OCI-LY1 (cell line): ENCODE data around the gene LHX5.

Experiments used
- H2AFZ ChIP-seq: fragments of 200-600 bp; sonication (generic), shearing (Covaris generic); 2 replicates; pipeline ENCODE4 v1.6.0; 2014; ENCODE audit warnings: antibody characterized with exemption, mild to moderate bottlenecking, low read length
- H3F3A ChIP-seq: fragments of 200-600 bp; sonication (generic), shearing (Covaris generic); 2 replicates; pipeline ENCODE4 v1.6.0; 2014; ENCODE audit warnings: mild to moderate bottlenecking, antibody characterized with exemption, low read length, moderate library complexity; ENCODE audit not compliant: insufficient read depth
- H3K27ac ChIP-seq: fragments of 200-600 bp; sonication (generic); 2 replicates; pipeline ENCODE4 v1.5.1; 2014; ENCODE audit warnings: low read length, mixed run types, mild to moderate bottlenecking, low read depth; ENCODE audit not compliant: poor library complexity, severe bottlenecking
- H3K27me3 ChIP-seq: fragments of 200-600 bp; sonication (generic); 2 replicates; pipeline ENCODE4 v1.6.0; 2014; ENCODE audit warnings: antibody characterized with exemption, mild to moderate bottlenecking, low read length, moderate library complexity; ENCODE audit not compliant: insufficient read depth
- H3K36me3 ChIP-seq: fragments of 200-600 bp; sonication (generic); 2 replicates; pipeline ENCODE4 v1.6.1; 2014; ENCODE audit warnings: mild to moderate bottlenecking, antibody characterized with exemption, low read length, moderate library complexity, mixed read lengths; ENCODE audit not compliant: insufficient read depth
- H3K4me1 ChIP-seq: fragments of 200-600 bp; sonication (generic); 2 replicates; pipeline ENCODE4 v1.5.1; 2014; ENCODE audit warnings: mild to moderate bottlenecking, low read length, moderate library complexity; ENCODE audit not compliant: insufficient read depth, severe bottlenecking
- H3K4me2 ChIP-seq: fragments of 200-600 bp; sonication (generic), shearing (Covaris generic); 2 replicates; pipeline ENCODE4 v1.6.1; 2014; ENCODE audit warnings: low read length
- H3K4me3 ChIP-seq: fragments of 200-600 bp; sonication (generic); 2 replicates; pipeline ENCODE4 v1.5.1; 2014; ENCODE audit warnings: low read length, low read depth, mild to moderate bottlenecking, mixed read lengths; ENCODE audit not compliant: poor library complexity, severe bottlenecking
- H3K79me2 ChIP-seq: fragments of 200-600 bp; shearing (Covaris generic); 2 replicates; pipeline ENCODE4 v1.6.1; 2016; ENCODE audit warnings: mixed run types, low read length, mixed read lengths; ENCODE audit not compliant: insufficient read depth
- H3K9ac ChIP-seq: fragments of 200-600 bp; sonication (generic), shearing (Covaris generic); 2 replicates; pipeline ENCODE4 v1.6.1; 2014; ENCODE audit warnings: mild to moderate bottlenecking, low read length, mixed read lengths
- H3K9me2 ChIP-seq: fragments of 200-600 bp; sonication (generic), shearing (Covaris generic); 2 replicates; pipeline ENCODE4 v1.6.1; 2014; ENCODE audit warnings: low read depth, mild to moderate bottlenecking, low read length, mixed read lengths
- H3K9me3 ChIP-seq: fragments of 200-600 bp; shearing (Covaris generic); 2 replicates; pipeline ENCODE4 v1.6.1; 2014; ENCODE audit warnings: low read length, mixed read lengths
- H4K20me1 ChIP-seq: fragments of 200-600 bp; sonication (generic), shearing (Covaris generic); 2 replicates; pipeline ENCODE4 v1.6.0; 2016; ENCODE audit warnings: mild to moderate bottlenecking, low read length; ENCODE audit not compliant: insufficient read depth
- CTCF ChIP-seq: fragments of 200-600 bp; sonication (generic), shearing (Covaris generic); IDR thresholded peaks from 2 replicates; pipeline ENCODE4 v1.5.1; 2017; ENCODE audit warnings: mild to moderate bottlenecking, antibody characterized with exemption, low read length, moderate library complexity, mixed read lengths
- EZH2 ChIP-seq: fragments of 200-600 bp; sonication (generic), shearing (Covaris generic); IDR thresholded peaks from 2 replicates; pipeline ENCODE4 v1.8.0; 2017; ENCODE audit warnings: borderline replicate concordance, mixed run types, mild to moderate bottlenecking, antibody characterized with exemption, low read length, moderate library complexity, mixed read lengths

Gene LHX5

DNA sequence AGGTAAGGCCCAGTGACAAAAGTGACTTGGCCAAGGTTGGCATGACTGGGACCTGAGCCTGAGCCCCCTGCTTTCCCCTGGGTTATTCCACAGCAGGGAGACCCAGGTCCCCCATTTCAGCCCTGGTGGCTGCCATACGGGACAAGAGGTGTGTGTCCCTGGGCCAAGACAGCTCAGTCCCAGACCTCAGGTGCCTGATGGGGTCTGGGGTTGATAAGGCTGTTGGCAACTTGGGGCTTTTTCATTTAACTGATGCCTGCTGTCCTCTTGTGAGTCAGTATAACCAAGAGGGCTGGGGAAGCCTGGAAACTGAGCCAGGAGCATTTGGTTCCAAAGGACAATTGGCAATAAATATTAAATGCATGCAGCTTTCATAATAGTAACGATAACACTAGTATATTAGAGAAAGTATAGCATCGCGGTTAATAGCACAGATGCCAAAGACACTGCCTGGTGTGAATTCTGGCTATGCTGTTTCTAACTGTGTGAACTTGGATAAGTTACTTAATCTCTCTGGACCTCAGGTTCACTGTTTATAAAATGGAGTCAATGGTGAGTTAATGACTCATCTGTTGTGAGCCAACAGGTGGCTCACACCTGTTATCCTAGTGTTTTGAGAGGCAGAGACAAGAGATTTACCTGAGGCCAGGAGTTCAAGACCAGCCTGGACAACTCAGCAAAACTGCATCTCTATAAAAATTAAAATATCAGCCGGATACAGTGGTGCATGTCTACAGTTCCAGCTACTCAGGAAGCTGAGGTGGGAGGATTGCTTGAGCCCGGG lies 48.6 kb downstream of the LHX5 start:
- H2AFZ ChIP-seq = no peak overlapping the region
- no peak for TF ChIP-seq EZH2
- no peak for TF ChIP-seq CTCF
- H3K9me3 ChIP-seq = no peaks in the 10 kb centered on the region
- no peak overlapping the region for H3K4me2 ChIP-seq
- no peaks in the 10 kb centered on the region for H3F3A ChIP-seq
- no peaks in the 10 kb centered on the region for H3K9me2 ChIP-seq
- H3K9ac ChIP-seq = no peak overlapping the region
- no peak overlapping the region for H3K4me3 ChIP-seq
- H3K27ac ChIP-seq = no peak overlapping the region
- no peaks in the 10 kb centered on the region for H4K20me1 ChIP-seq
- no peaks in the 10 kb centered on the region for H3K27me3 ChIP-seq
- H3K79me2 ChIP-seq = no peaks in the 10 kb centered on the region
- no peaks in the 10 kb centered on the region for H3K36me3 ChIP-seq
- peaks cover 15% of the 10 kb centered on the region for H3K4me1 ChIP-seq

DNA sequence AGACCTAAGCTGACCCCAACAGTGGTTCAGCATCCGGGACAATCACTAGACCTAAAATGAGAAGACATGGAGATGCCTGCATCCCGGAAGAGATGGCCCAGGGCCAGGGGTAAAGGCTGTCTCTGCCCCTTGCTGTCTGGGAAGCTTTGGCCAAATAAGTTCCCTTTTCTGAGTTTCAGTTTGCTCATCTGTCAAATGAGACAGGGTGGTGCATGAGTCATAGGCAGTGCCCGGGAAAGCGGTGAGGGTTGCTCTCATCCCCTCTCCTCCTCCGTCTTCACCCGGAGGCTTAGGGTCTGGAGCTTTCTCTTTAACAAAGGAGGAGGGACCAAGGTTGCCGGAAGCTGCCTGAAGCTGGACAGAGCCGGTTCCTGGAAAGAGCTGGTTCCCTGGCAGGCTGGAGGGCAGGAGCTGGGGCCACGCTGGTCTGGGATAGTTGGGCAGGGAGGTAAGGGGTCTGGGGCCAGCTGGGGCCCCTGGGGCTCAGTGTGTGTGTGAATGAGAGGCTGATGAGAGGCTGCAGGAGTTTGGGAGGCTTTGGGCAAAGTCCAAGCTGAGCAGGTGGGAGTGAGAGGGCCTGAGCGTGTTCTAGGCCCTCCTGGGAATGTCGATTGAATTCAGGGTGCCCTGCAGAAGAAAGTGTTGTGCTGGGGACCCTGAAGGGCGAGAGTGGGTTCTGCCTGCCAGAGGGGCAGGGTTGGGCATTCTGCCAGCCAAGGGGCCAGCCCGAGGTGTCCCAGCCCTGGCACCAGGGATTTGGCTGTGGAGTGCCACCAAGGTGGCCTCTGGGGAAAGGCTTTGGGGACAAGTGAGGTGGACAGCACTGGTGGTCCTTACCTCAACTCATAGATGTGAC lies 49.4 kb downstream of the LHX5 start, which contains the start of gene SDSL:
Gene SDSL, plus strand, starts transcription at position 351 of the 856 bp plus-strand sequence. CDS start 5,603 bp downstream, outside the sequence.
- peaks cover 15% of the 10 kb centered on the region for H3K4me1 ChIP-seq
- no peak within 1 kb of the TSS for H3K4me3 ChIP-seq
- no peak within 1 kb of the TSS for H3K27ac ChIP-seq
- H3K79me2 ChIP-seq = no peaks in the 10 kb centered on the region
- H3K4me2 ChIP-seq = peak within 1 kb of the TSS; percentile 50
- H4K20me1 ChIP-seq = no peaks in the 10 kb centered on the region
- no peaks in the 10 kb centered on the region for H3K9me3 ChIP-seq
- H3K9ac ChIP-seq = no peak within 1 kb of the TSS
- no peaks in the 10 kb centered on the region for H3F3A ChIP-seq
- H2AFZ ChIP-seq = no peak within 1 kb of the TSS
- H3K9me2 ChIP-seq = no peaks in the 10 kb centered on the region
- H3K36me3 ChIP-seq = no peaks in the 10 kb centered on the region
- no peak for TF ChIP-seq CTCF
- no peak for TF ChIP-seq EZH2
- no peaks in the 10 kb centered on the region for H3K27me3 ChIP-seq

GRCh38 chr12:113420996-113421595 lies 50.6 kb downstream of the LHX5 start:
- no peak overlapping the region for H3K27ac ChIP-seq
- H3K4me2 ChIP-seq = no peak overlapping the region
- no peak overlapping the region for H3K4me3 ChIP-seq
- H3K27me3 ChIP-seq = no peaks in the 10 kb centered on the region
- TF ChIP-seq CTCF (no peak), EZH2 (no peak)
- no peak overlapping the region for H2AFZ ChIP-seq
- H3F3A ChIP-seq = no peaks in the 10 kb centered on the region
- H3K9me2 ChIP-seq = no peaks in the 10 kb centered on the region
- peaks cover 14% of the 10 kb centered on the region for H3K4me1 ChIP-seq
- H3K36me3 ChIP-seq = no peaks in the 10 kb centered on the region
- H3K9me3 ChIP-seq = no peaks in the 10 kb centered on the region
- no peaks in the 10 kb centered on the region for H3K79me2 ChIP-seq
- H3K9ac ChIP-seq = no peak overlapping the region
- H4K20me1 ChIP-seq = no peaks in the 10 kb centered on the region
